ENCODE data around the gene POTEM.
"Not testable (repeated sequence)": the region's sequence is repeated elsewhere in the genome, so short reads cannot be mapped to it uniquely, and the experiment has no call there.

DNA sequence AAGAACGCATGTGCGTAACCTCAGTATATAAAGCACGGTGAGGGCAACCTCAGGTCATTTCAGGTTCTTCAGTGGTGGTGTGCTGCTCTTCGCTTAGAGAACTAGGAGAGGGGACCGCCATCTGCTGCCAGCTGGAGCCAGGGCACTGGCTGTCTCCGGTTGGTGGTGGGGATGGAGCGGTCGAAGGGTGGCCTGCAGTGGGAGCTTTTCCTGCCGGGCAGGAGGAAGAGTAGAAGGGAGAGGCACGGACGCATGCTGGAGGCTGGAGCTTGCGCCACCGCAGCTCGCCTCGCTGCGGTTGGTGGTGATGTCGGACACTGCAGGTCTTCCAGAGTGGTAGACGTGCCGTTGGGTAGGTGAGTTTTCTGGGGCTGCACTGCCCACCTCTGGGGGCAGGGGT lies 47.2 kb upstream of the POTEM start:
- TF ChIP-seq, protein P1, sequence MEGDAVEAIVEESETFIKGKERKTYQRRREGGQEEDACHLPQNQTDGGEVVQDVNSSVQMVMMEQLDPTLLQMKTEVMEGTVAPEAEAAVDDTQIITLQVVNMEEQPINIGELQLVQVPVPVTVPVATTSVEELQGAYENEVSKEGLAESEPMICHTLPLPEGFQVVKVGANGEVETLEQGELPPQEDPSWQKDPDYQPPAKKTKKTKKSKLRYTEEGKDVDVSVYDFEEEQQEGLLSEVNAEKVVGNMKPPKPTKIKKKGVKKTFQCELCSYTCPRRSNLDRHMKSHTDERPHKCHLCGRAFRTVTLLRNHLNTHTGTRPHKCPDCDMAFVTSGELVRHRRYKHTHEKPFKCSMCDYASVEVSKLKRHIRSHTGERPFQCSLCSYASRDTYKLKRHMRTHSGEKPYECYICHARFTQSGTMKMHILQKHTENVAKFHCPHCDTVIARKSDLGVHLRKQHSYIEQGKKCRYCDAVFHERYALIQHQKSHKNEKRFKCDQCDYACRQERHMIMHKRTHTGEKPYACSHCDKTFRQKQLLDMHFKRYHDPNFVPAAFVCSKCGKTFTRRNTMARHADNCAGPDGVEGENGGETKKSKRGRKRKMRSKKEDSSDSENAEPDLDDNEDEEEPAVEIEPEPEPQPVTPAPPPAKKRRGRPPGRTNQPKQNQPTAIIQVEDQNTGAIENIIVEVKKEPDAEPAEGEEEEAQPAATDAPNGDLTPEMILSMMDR (IDR thresholded peaks at IDR 0.05), result not testable (repeated sequence)
- not testable (repeated sequence) for TF ChIP-seq EZH2phosphoT487, EZH2 (IDR thresholded peaks at IDR 0.05)

Data from neural progenitor cell (in vitro differentiated cells).